OCI-LY1 (cell line): ENCODE measurements around the gene NGFR.

Experiments used
- H2AFZ ChIP-seq: fragments of 200-600 bp; sonication (generic), shearing (Covaris generic); 2 replicates; pipeline ENCODE4 v1.6.0; 2014; ENCODE audit warnings: antibody characterized with exemption, mild to moderate bottlenecking, low read length
- H3F3A ChIP-seq: fragments of 200-600 bp; sonication (generic), shearing (Covaris generic); 2 replicates; pipeline ENCODE4 v1.6.0; 2014; ENCODE audit warnings: mild to moderate bottlenecking, antibody characterized with exemption, low read length, moderate library complexity; ENCODE audit not compliant: insufficient read depth
- H3K27ac ChIP-seq: fragments of 200-600 bp; sonication (generic); 2 replicates; pipeline ENCODE4 v1.5.1; 2014; ENCODE audit warnings: low read length, mixed run types, mild to moderate bottlenecking, low read depth; ENCODE audit not compliant: poor library complexity, severe bottlenecking
- H3K27me3 ChIP-seq: fragments of 200-600 bp; sonication (generic); 2 replicates; pipeline ENCODE4 v1.6.0; 2014; ENCODE audit warnings: antibody characterized with exemption, mild to moderate bottlenecking, low read length, moderate library complexity; ENCODE audit not compliant: insufficient read depth
- H3K36me3 ChIP-seq: fragments of 200-600 bp; sonication (generic); 2 replicates; pipeline ENCODE4 v1.6.1; 2014; ENCODE audit warnings: mild to moderate bottlenecking, antibody characterized with exemption, low read length, moderate library complexity, mixed read lengths; ENCODE audit not compliant: insufficient read depth
- H3K4me1 ChIP-seq: fragments of 200-600 bp; sonication (generic); 2 replicates; pipeline ENCODE4 v1.5.1; 2014; ENCODE audit warnings: mild to moderate bottlenecking, low read length, moderate library complexity; ENCODE audit not compliant: insufficient read depth, severe bottlenecking
- H3K4me2 ChIP-seq: fragments of 200-600 bp; sonication (generic), shearing (Covaris generic); 2 replicates; pipeline ENCODE4 v1.6.1; 2014; ENCODE audit warnings: low read length
- H3K4me3 ChIP-seq: fragments of 200-600 bp; sonication (generic); 2 replicates; pipeline ENCODE4 v1.5.1; 2014; ENCODE audit warnings: low read length, low read depth, mild to moderate bottlenecking, mixed read lengths; ENCODE audit not compliant: poor library complexity, severe bottlenecking
- H3K79me2 ChIP-seq: fragments of 200-600 bp; shearing (Covaris generic); 2 replicates; pipeline ENCODE4 v1.6.1; 2016; ENCODE audit warnings: mixed run types, low read length, mixed read lengths; ENCODE audit not compliant: insufficient read depth
- H3K9ac ChIP-seq: fragments of 200-600 bp; sonication (generic), shearing (Covaris generic); 2 replicates; pipeline ENCODE4 v1.6.1; 2014; ENCODE audit warnings: mild to moderate bottlenecking, low read length, mixed read lengths
- H3K9me2 ChIP-seq: fragments of 200-600 bp; sonication (generic), shearing (Covaris generic); 2 replicates; pipeline ENCODE4 v1.6.1; 2014; ENCODE audit warnings: low read depth, mild to moderate bottlenecking, low read length, mixed read lengths
- H3K9me3 ChIP-seq: fragments of 200-600 bp; shearing (Covaris generic); 2 replicates; pipeline ENCODE4 v1.6.1; 2014; ENCODE audit warnings: low read length, mixed read lengths
- H4K20me1 ChIP-seq: fragments of 200-600 bp; sonication (generic), shearing (Covaris generic); 2 replicates; pipeline ENCODE4 v1.6.0; 2016; ENCODE audit warnings: mild to moderate bottlenecking, low read length; ENCODE audit not compliant: insufficient read depth
- EZH2 ChIP-seq: fragments of 200-600 bp; sonication (generic), shearing (Covaris generic); IDR thresholded peaks from 2 replicates; pipeline ENCODE4 v1.8.0; 2017; ENCODE audit warnings: borderline replicate concordance, mixed run types, mild to moderate bottlenecking, antibody characterized with exemption, low read length, moderate library complexity, mixed read lengths
- TF ChIP-seq, protein P1 (sequence below): fragments of 200-600 bp; sonication (generic), shearing (Covaris generic); IDR thresholded peaks from 2 replicates; pipeline ENCODE4 v1.5.1; 2017; ENCODE audit warnings: mild to moderate bottlenecking, antibody characterized with exemption, low read length, moderate library complexity, mixed read lengths

Gene NGFR

DNA sequence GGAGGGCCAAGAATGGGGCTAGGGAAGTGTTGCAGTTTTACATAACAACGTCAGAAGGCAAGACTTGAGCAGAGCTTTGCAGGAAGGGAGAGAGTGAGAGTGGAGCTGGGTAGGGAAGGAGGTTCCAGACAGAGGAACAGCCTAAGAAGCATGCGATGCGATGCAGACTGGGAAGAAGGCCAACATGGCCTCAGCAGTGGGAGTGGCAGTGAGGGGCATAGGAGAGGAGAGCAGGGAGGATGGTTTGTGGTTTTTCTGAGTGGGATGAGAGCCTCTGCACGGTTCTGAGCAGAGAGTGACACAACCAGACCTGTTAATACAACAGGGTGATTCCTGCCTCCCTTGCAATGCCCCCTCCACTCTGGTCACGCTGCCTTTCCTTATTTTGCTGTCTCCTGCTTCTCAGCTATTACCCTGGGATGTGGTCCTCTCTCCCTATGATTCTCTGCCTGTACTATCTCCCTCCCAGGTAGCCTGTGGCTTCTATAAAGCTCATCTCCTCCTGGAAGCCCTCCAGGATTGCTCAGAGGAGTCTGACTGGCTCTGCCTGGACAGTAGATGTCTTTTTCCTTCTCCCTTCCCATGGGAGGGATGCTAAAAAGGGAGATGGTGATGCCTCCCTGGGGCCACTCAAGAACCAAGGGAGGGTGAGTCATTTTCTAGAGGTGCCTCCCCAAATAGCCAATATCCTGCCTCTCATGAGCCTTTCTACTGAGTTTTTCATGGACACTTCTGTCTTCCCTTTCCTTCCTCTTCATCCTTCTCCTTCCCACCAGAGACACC is 38.7 kb upstream of the NGFR start:
- no peaks in the 10 kb centered on the region for H3K9me3 ChIP-seq
- H3K4me2 ChIP-seq: no peak overlapping the region
- H3K27me3 ChIP-seq: peaks cover 6% of the 10 kb centered on the region
- no peak overlapping the region for H3K9ac ChIP-seq
- no peaks in the 10 kb centered on the region for H3K9me2 ChIP-seq
- H3K4me1 ChIP-seq: peaks cover 6% of the 10 kb centered on the region
- no peaks in the 10 kb centered on the region for H3K36me3 ChIP-seq
- H2AFZ ChIP-seq: no peak overlapping the region
- H3K79me2 ChIP-seq: no peaks in the 10 kb centered on the region
- H3K4me3 ChIP-seq: no peak overlapping the region
- H3K27ac ChIP-seq: no peak overlapping the region
- no peaks in the 10 kb centered on the region for H3F3A ChIP-seq
- TF ChIP-seq, protein P1, sequence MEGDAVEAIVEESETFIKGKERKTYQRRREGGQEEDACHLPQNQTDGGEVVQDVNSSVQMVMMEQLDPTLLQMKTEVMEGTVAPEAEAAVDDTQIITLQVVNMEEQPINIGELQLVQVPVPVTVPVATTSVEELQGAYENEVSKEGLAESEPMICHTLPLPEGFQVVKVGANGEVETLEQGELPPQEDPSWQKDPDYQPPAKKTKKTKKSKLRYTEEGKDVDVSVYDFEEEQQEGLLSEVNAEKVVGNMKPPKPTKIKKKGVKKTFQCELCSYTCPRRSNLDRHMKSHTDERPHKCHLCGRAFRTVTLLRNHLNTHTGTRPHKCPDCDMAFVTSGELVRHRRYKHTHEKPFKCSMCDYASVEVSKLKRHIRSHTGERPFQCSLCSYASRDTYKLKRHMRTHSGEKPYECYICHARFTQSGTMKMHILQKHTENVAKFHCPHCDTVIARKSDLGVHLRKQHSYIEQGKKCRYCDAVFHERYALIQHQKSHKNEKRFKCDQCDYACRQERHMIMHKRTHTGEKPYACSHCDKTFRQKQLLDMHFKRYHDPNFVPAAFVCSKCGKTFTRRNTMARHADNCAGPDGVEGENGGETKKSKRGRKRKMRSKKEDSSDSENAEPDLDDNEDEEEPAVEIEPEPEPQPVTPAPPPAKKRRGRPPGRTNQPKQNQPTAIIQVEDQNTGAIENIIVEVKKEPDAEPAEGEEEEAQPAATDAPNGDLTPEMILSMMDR: no peak
- TF ChIP-seq EZH2: no peak
- H4K20me1 ChIP-seq: no peaks in the 10 kb centered on the region

DNA sequence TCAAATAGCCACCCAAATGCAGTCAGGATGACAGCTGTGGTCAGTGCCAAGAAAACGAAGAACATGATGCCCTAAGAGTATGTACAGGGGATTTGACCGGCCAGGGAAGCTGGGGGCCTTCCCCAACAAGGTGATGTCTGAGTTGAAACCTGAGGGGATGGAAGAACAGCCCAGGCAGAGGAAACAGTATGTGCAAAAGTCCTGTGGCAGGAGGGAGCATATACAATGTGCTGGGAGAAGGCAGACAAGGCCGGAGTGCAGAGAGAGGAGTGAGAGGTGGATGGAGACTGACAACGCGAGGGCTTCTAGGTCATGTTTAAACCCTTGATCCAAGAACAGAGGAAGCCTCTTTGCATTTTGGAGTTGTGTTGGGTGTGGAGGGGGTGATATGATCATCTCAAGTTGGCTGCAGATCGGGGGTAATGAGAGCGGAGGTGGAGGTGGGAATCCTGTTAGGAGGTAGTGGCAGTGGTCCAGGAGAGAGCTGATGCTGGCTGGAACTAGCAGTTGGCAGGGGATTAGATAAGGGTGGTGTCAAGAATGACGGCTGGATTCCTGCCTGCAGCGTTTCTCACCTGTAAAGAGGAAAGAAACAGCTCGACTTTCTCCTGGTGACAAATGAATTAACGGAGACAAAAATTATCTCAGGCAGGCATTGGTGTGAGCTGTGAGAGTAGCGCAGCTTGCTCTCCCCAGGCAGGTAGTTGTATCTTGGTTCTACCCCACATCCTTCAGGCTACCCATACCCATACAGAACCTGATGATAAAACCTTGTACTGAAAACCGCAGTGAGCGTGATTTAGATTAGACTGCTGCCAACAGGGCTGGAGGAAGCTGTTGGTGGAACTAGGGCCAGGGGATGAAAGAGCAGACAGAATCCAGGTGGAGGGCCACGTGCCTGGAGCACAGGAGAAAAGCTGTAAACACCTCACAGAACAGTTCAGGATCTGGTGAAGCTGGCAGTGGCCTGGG is 37.2 kb upstream of the NGFR start:
- no peak overlapping the region for H2AFZ ChIP-seq
- no peak for TF ChIP-seq EZH2
- TF ChIP-seq, protein P1: no peak
- no peak overlapping the region for H3K4me2 ChIP-seq
- no peaks in the 10 kb centered on the region for H3F3A ChIP-seq
- no peaks in the 10 kb centered on the region for H3K79me2 ChIP-seq
- peaks cover 6% of the 10 kb centered on the region; the same call in 1 of the 2 replicates for H3K27me3 ChIP-seq
- H4K20me1 ChIP-seq: no peaks in the 10 kb centered on the region
- H3K27ac ChIP-seq: no peak overlapping the region
- H3K4me3 ChIP-seq: no peak overlapping the region
- H3K9ac ChIP-seq: no peak overlapping the region
- no peaks in the 10 kb centered on the region for H3K9me3 ChIP-seq
- no peaks in the 10 kb centered on the region for H3K36me3 ChIP-seq
- H3K4me1 ChIP-seq: no peaks in the 10 kb centered on the region
- H3K9me2 ChIP-seq: no peaks in the 10 kb centered on the region

DNA sequence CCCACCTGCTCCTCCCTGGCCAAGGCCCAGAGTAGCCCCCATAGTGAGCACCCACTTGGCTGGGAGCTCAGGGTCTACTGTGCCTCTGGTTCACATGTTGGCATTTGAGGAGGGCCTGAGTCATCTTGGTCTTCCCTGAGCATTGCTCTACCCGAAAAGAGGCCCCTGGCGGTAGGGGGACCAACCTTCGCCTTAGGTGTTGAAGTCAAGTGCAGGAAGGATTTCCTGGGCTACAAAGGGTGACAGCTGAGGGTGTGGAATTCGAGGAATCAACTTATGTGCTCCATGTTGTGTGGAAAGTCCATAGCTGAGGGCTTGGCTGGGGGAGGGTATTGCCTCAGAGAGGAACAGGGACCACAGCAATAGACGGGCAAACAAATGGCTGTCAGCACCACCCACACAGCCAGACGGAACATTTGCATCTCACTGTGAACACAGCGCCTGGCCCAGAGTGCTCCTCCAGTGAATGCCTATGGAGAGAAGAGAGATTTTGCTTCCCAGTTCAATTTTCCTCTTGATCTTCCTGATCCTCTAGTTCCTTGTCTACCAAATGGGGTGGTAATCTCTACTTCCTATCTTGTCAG is 35.6 kb upstream of the NGFR start:
- Histone ChIP-seq H3K9me2 (no peaks in the 10 kb centered on the region), H3F3A (no peaks in the 10 kb centered on the region), H3K9ac (no peak overlapping the region), H3K27me3 (0 out of 2 replicates have a peak, but pooled peaks cover 6% of the 10 kb centered on the region), H3K36me3 (no peaks in the 10 kb centered on the region), H3K27ac (no peak overlapping the region), H4K20me1 (no peaks in the 10 kb centered on the region), H3K4me2 (no peak overlapping the region), H3K9me3 (no peaks in the 10 kb centered on the region), H3K4me1 (no peaks in the 10 kb centered on the region), H3K4me3 (no peak overlapping the region), H3K79me2 (no peaks in the 10 kb centered on the region), H2AFZ (no peak overlapping the region)
- TF ChIP-seq, protein P1: no peak
- TF ChIP-seq EZH2: no peak
